OCI-LY1 (cell line): ENCODE results near the gene GBX2.

Source experiments
- H2AFZ ChIP-seq: fragments of 200-600 bp; sonication (generic), shearing (Covaris generic); 2 replicates; pipeline ENCODE4 v1.6.0; 2014; ENCODE audit warnings: antibody characterized with exemption, mild to moderate bottlenecking, low read length
- H3F3A ChIP-seq: fragments of 200-600 bp; sonication (generic), shearing (Covaris generic); 2 replicates; pipeline ENCODE4 v1.6.0; 2014; ENCODE audit warnings: mild to moderate bottlenecking, antibody characterized with exemption, low read length, moderate library complexity; ENCODE audit not compliant: insufficient read depth
- H3K27ac ChIP-seq: fragments of 200-600 bp; sonication (generic); 2 replicates; pipeline ENCODE4 v1.5.1; 2014; ENCODE audit warnings: low read length, mixed run types, mild to moderate bottlenecking, low read depth; ENCODE audit not compliant: poor library complexity, severe bottlenecking
- H3K27me3 ChIP-seq: fragments of 200-600 bp; sonication (generic); 2 replicates; pipeline ENCODE4 v1.6.0; 2014; ENCODE audit warnings: antibody characterized with exemption, mild to moderate bottlenecking, low read length, moderate library complexity; ENCODE audit not compliant: insufficient read depth
- H3K36me3 ChIP-seq: fragments of 200-600 bp; sonication (generic); 2 replicates; pipeline ENCODE4 v1.6.1; 2014; ENCODE audit warnings: mild to moderate bottlenecking, antibody characterized with exemption, low read length, moderate library complexity, mixed read lengths; ENCODE audit not compliant: insufficient read depth
- H3K4me1 ChIP-seq: fragments of 200-600 bp; sonication (generic); 2 replicates; pipeline ENCODE4 v1.5.1; 2014; ENCODE audit warnings: mild to moderate bottlenecking, low read length, moderate library complexity; ENCODE audit not compliant: insufficient read depth, severe bottlenecking
- H3K4me2 ChIP-seq: fragments of 200-600 bp; sonication (generic), shearing (Covaris generic); 2 replicates; pipeline ENCODE4 v1.6.1; 2014; ENCODE audit warnings: low read length
- H3K4me3 ChIP-seq: fragments of 200-600 bp; sonication (generic); 2 replicates; pipeline ENCODE4 v1.5.1; 2014; ENCODE audit warnings: low read length, low read depth, mild to moderate bottlenecking, mixed read lengths; ENCODE audit not compliant: poor library complexity, severe bottlenecking
- H3K79me2 ChIP-seq: fragments of 200-600 bp; shearing (Covaris generic); 2 replicates; pipeline ENCODE4 v1.6.1; 2016; ENCODE audit warnings: mixed run types, low read length, mixed read lengths; ENCODE audit not compliant: insufficient read depth
- H3K9ac ChIP-seq: fragments of 200-600 bp; sonication (generic), shearing (Covaris generic); 2 replicates; pipeline ENCODE4 v1.6.1; 2014; ENCODE audit warnings: mild to moderate bottlenecking, low read length, mixed read lengths
- H3K9me2 ChIP-seq: fragments of 200-600 bp; sonication (generic), shearing (Covaris generic); 2 replicates; pipeline ENCODE4 v1.6.1; 2014; ENCODE audit warnings: low read depth, mild to moderate bottlenecking, low read length, mixed read lengths
- H3K9me3 ChIP-seq: fragments of 200-600 bp; shearing (Covaris generic); 2 replicates; pipeline ENCODE4 v1.6.1; 2014; ENCODE audit warnings: low read length, mixed read lengths
- H4K20me1 ChIP-seq: fragments of 200-600 bp; sonication (generic), shearing (Covaris generic); 2 replicates; pipeline ENCODE4 v1.6.0; 2016; ENCODE audit warnings: mild to moderate bottlenecking, low read length; ENCODE audit not compliant: insufficient read depth
- EZH2 ChIP-seq: fragments of 200-600 bp; sonication (generic), shearing (Covaris generic); IDR thresholded peaks from 2 replicates; pipeline ENCODE4 v1.8.0; 2017; ENCODE audit warnings: borderline replicate concordance, mixed run types, mild to moderate bottlenecking, antibody characterized with exemption, low read length, moderate library complexity, mixed read lengths
- TF ChIP-seq, protein P1 (sequence below): fragments of 200-600 bp; sonication (generic), shearing (Covaris generic); IDR thresholded peaks from 2 replicates; pipeline ENCODE4 v1.5.1; 2017; ENCODE audit warnings: mild to moderate bottlenecking, antibody characterized with exemption, low read length, moderate library complexity, mixed read lengths

GBX2 gene

DNA sequence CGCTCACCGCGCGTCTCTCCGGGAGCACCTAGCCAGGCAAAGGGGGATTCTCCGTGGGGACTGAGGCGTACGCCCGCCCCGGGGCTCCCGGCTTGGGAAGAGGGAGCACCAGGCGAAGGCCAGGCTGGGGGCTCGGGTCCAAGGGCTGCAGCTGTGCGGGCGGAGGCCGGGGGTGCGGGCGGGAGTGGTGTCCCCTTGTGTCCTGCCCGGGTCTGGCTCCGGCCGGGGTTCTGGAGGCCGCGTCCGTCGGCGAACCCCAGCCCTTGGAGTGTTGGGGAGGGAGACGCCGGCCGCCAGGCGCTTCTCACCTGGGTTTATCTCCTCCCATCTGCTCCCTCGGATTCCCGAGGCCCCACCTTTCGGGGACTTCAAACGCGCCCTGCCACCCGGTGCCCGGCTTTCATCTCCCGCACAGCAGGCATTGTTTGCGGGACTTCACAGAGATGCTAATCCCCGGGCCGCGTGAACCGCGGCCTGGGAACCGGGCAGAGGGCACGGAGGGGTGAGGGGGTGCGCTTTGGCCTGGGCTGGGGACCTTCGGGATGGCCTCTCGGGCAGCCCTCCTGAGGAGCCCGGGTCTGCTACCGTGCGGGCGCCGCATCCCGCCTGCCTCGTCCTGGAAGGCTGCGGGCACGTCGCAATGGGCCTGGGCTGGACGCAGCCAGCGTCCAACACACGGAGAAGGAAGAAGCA is 5.0 kb upstream of the GBX2 start:
- no peak overlapping the region for H2AFZ ChIP-seq
- H3K27ac ChIP-seq: no peak overlapping the region
- no peak overlapping the region for H3K4me3 ChIP-seq
- H3K9me2 ChIP-seq: no peaks in the 10 kb centered on the region
- no peaks in the 10 kb centered on the region for H4K20me1 ChIP-seq
- no peak overlapping the region for H3K9ac ChIP-seq
- H3K36me3 ChIP-seq: no peaks in the 10 kb centered on the region
- no peaks in the 10 kb centered on the region for H3K9me3 ChIP-seq
- no peaks in the 10 kb centered on the region for H3K79me2 ChIP-seq
- 0 out of 2 replicates have a peak, but pooled peaks cover 3% of the 10 kb centered on the region for H3K27me3 ChIP-seq
- TF ChIP-seq, protein P1, sequence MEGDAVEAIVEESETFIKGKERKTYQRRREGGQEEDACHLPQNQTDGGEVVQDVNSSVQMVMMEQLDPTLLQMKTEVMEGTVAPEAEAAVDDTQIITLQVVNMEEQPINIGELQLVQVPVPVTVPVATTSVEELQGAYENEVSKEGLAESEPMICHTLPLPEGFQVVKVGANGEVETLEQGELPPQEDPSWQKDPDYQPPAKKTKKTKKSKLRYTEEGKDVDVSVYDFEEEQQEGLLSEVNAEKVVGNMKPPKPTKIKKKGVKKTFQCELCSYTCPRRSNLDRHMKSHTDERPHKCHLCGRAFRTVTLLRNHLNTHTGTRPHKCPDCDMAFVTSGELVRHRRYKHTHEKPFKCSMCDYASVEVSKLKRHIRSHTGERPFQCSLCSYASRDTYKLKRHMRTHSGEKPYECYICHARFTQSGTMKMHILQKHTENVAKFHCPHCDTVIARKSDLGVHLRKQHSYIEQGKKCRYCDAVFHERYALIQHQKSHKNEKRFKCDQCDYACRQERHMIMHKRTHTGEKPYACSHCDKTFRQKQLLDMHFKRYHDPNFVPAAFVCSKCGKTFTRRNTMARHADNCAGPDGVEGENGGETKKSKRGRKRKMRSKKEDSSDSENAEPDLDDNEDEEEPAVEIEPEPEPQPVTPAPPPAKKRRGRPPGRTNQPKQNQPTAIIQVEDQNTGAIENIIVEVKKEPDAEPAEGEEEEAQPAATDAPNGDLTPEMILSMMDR: no peak
- no peak for TF ChIP-seq EZH2
- H3F3A ChIP-seq: no peaks in the 10 kb centered on the region
- H3K4me1 ChIP-seq: no peaks in the 10 kb centered on the region
- H3K4me2 ChIP-seq: no peak overlapping the region

DNA sequence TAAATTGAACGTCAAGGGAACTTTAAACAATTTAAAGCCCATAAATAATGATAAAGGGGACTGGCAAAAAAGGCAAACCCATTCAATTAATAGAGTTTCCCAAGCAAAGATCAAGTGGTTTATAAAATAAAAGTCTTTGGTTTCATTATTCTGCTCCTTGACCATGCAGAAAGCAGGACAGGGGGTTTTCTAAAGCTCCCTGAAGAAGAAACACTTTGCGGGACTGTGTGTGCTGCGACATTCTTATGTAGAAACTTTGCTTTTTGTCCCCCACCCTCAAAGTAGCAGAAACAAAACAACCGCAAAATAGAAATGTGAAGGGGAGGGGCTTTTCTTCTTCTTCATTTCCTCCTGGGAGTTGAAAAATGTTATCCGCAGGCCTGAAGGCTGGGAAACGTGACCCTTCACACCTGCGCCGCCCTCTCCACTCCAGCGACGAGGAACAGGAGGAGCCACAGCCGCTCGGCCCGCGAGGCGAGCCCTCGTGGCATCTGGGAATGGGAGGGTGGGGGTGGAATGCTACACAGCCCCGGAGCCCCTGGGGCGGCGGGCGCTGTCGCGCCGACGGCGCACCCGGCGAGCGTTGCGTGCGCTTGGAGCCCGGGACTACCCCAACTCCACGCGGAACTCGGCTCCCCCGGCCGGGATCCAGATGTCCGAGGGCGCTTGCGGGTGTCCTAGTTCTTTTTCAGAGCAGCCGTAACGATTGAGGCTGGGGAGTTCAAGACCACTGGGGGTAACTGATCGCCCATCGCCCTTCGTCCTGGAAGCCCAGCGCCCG is 4.3 kb upstream of the GBX2 start:
- H4K20me1 ChIP-seq: no peaks in the 10 kb centered on the region
- H3K4me3 ChIP-seq: no peak overlapping the region
- no peak for TF ChIP-seq EZH2
- TF ChIP-seq, protein P1: no peak
- 0 out of 2 replicates have a peak, but pooled peaks cover 3% of the 10 kb centered on the region for H3K27me3 ChIP-seq
- no peaks in the 10 kb centered on the region for H3K79me2 ChIP-seq
- H2AFZ ChIP-seq: no peak overlapping the region
- no peaks in the 10 kb centered on the region for H3K9me3 ChIP-seq
- H3K36me3 ChIP-seq: no peaks in the 10 kb centered on the region
- no peaks in the 10 kb centered on the region for H3K9me2 ChIP-seq
- H3K9ac ChIP-seq: no peak overlapping the region
- H3F3A ChIP-seq: no peaks in the 10 kb centered on the region
- no peaks in the 10 kb centered on the region for H3K4me1 ChIP-seq
- no peak overlapping the region for H3K4me2 ChIP-seq
- H3K27ac ChIP-seq: no peak overlapping the region

DNA sequence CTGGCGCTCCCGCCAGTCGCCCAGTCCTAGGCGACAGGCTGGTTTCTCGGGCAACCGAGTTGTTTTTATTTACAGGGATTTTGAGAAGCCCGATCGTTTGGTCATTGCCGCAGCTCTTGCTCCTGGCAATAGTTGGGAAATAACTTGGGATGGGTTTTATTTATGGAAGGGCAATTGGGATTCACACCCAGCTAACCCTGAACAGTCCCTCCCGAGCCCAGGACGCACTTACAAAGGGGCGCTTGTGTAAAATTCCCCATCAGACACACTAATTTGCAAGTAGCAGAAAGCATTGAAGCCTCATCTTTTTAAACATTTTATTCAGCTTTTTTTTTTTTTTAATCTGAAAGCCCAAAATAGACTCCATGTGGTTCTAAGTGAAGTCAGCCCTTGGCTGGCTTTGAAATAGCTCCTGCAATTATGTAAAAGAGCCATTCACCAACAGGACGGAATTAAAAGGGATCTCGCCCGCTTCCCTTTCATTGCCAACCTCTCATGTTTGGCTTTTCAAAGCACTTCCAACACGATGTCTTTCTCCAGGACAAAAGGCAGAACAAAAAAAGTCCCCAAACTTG is 3.6 kb upstream of the GBX2 start:
- no peaks in the 10 kb centered on the region for H3K4me1 ChIP-seq
- H3K27me3 ChIP-seq: 0 out of 2 replicates have a peak, but pooled peaks cover 3% of the 10 kb centered on the region
- no peak overlapping the region for H3K9ac ChIP-seq

More for the DNA sequence above, 3.6 kb upstream of the GBX2 start:
- no peak overlapping the region for H3K4me2 ChIP-seq
- H2AFZ ChIP-seq: no peak overlapping the region
- H3K27ac ChIP-seq: no peak overlapping the region
- H3K79me2 ChIP-seq: no peaks in the 10 kb centered on the region
- H4K20me1 ChIP-seq: no peaks in the 10 kb centered on the region
- no peaks in the 10 kb centered on the region for H3K9me3 ChIP-seq
- H3K36me3 ChIP-seq: no peaks in the 10 kb centered on the region
- no peaks in the 10 kb centered on the region for H3K9me2 ChIP-seq
- no peaks in the 10 kb centered on the region for H3F3A ChIP-seq
- TF ChIP-seq, protein P1: no peak
- no peak for TF ChIP-seq EZH2
- H3K4me3 ChIP-seq: no peak overlapping the region
